Thyroid gland (tissue), 4 donors: Measurements from ENCODE around the gene KMT2E. TPM values are rescaled to one million over a fixed set of nuclear protein-coding genes. Genes with fewer than 3 reads are reported as not detected.
A peak's percentile ranks its signal among the peaks of the same experiment; 100 is the strongest.

Experiments
- DNase-seq, 2 donors: peaks; one replicate each; pipeline ENCODE4 v3.0.0-alpha.2; 2019
- H3K27ac ChIP-seq, 3 donors: fragments of 200-600 bp; sonication (generic); 1 replicate in 2 of 3; 2 replicates in 1 of 3; pipeline ENCODE4 v1.5.1; 2016 to 2019; ENCODE audit warnings: mild to moderate bottlenecking in 1 of 3, moderate library complexity in 1 of 3
- H3K27me3 ChIP-seq: fragments of 200-600 bp; sonication (generic); one replicate; pipeline ENCODE4 v1.5.1; 2019
- H3K36me3 ChIP-seq, 2 donors: fragments of 200-600 bp; sonication (generic); one replicate each; pipeline ENCODE4 v1.5.1; 2016 to 2019
- H3K4me1 ChIP-seq, 2 donors: fragments of 200-600 bp; sonication (generic); one replicate each; pipeline ENCODE4 v1.5.1; 2017 to 2019
- H3K4me3 ChIP-seq, 3 donors: fragments of 200-600 bp; sonication (generic); replicated peaks in 1 of 3; 1 replicate in 2 of 3; 2 replicates in 1 of 3; pipeline ENCODE4 v1.5.1; 2016; ENCODE audit warnings: mild to moderate bottlenecking in 1 of 3
- H3K9me3 ChIP-seq: fragments of 200-600 bp; sonication (generic); one replicate; pipeline ENCODE4 v1.5.1; 2017
- POLR2A ChIP-seq, 2 donors: fragments of 450-650 bp; IDR thresholded peaks; one replicate each; pipeline ENCODE4 v1.6.1; 2017; ENCODE audit warnings: antibody characterized with exemption in 2 of 2, mild to moderate bottlenecking in 2 of 2, moderate library complexity in 1 of 2
- WGBS, 2 donors: methylation state at CpG; one replicate each; pipeline ENCODE4 v1.1.5; 2017; 5-methylcytosine and 5-hydroxymethylcytosine counted together
- intact Hi-C: fragments of 100-400 bp; cut with DNase I; formaldehyde crosslinking; loops from one replicate; pipeline ENCODE4 v1.15.1; 2023
- total RNA-seq, 4 donors: library from RNA; depleted of rRNA; stranded (reverse); fragments of >200 nt; gene quantifications; one replicate each; pipeline ENCODE4 v1.2.3, GENCODE V29; 2016
- TF ChIP-seq, protein P1 (sequence below), 6 experiments: fragments of 200-600 bp in 3 of 6; fragments of 450-650 bp in 3 of 6; sonication (generic) in 3 of 6; IDR thresholded peaks; one replicate each; pipeline ENCODE4 v1.5.1; 2016 to 2019; ENCODE audit warnings: antibody characterized with exemption in 6 of 6, mild to moderate bottlenecking in 2 of 6, inconsistent platforms in 1 of 6, moderate library complexity in 1 of 6

KMT2E gene
- total RNA-seq, 4 donors from 2014 or later = 111 to 181 (median 160) TPM

DNA sequence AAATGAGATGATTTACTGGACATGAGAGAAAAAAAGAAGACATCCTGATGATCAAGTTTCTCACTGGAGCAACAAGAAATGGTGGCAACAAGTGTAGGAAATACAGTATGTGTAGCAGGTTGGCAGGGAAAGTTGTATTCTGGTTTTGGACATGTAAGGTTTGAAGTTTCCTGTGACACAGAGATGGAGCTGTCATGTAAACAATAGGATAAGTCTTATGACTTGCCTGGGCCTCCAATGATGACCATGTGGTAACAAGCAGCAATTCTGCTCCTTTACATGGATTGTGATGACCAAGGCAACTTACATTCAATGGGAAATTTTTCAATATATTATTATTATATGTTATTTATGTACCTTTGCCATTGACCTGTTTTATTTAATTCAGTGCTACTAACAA, 125.4 kb downstream of the KMT2E start:
- Histone ChIP-seq H3K9me3 (no peaks in the 10 kb centered on the region), H3K27me3 (no peaks in the 10 kb centered on the region), H3K27ac (no peak overlapping the region), H3K4me1 (no peaks in the 10 kb centered on the region), H3K4me3 (no peak overlapping the region), H3K36me3 (peaks cover 0 to 8% of the 10 kb centered on the region in 2 donors)
- DNase-seq = no peak
- TF ChIP-seq, protein P1, sequence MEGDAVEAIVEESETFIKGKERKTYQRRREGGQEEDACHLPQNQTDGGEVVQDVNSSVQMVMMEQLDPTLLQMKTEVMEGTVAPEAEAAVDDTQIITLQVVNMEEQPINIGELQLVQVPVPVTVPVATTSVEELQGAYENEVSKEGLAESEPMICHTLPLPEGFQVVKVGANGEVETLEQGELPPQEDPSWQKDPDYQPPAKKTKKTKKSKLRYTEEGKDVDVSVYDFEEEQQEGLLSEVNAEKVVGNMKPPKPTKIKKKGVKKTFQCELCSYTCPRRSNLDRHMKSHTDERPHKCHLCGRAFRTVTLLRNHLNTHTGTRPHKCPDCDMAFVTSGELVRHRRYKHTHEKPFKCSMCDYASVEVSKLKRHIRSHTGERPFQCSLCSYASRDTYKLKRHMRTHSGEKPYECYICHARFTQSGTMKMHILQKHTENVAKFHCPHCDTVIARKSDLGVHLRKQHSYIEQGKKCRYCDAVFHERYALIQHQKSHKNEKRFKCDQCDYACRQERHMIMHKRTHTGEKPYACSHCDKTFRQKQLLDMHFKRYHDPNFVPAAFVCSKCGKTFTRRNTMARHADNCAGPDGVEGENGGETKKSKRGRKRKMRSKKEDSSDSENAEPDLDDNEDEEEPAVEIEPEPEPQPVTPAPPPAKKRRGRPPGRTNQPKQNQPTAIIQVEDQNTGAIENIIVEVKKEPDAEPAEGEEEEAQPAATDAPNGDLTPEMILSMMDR (IDR thresholded peaks at IDR 0.05) = no peak
- TF ChIP-seq POLR2A (IDR thresholded peaks at IDR 0.05) = no peak
- intact Hi-C loops = no loop called here

DNA sequence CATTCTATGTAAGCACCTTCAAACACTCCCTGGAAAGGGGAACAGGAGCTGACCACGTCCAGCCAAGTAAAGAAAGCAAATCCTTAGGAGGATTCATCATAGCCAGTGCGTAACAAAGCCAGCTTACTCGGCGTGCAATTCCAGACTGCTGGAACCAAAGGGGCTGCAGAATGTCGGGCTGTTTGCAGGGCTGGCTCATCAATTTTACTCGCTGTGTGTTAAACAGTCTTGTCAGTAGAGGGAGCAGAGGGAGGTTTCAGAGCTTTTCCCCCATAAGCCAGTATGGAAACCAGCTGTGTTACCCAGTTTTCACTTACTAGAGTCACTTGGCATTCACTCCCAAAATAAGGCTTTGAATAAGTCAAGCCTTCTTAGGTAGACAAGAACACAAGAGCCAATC, 127.1 kb downstream of the KMT2E start:
- intact Hi-C loops = no loop called here
- H3K36me3 ChIP-seq = peaks cover 0 to 8% of the 10 kb centered on the region in 2 donors

DNA sequence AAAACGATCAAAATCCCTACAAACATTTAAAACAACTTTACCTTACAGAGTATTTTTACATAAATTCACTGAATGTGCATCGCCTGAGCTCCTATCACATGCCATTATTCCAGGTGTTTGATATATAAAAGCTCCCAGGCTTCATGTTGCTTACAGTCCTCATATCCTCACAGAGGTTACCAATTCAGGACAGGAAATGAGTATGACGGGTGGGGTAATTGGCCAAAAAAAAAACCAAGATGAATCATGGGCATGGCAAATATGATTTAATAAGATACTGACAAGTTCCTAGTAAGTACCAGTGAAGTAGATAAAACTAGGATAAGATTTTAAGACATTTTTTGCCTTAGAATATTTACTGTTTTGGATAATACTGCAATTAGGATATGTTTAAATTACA, 135.8 kb downstream of the KMT2E start:
- Histone ChIP-seq H3K36me3 (no peaks in the 10 kb centered on the region), H3K9me3 (no peaks in the 10 kb centered on the region), H3K4me1 (no peaks in the 10 kb centered on the region), H3K4me3 (no peak overlapping the region), H3K27ac (no peak overlapping the region), H3K27me3 (no peaks in the 10 kb centered on the region)
- WGBS, 2 donors = 79 to 80% methylated on average over 3 of the region's 3 CpGs
- TF ChIP-seq POLR2A (IDR thresholded peaks at IDR 0.05) = no peak
- TF ChIP-seq, protein P1 (IDR thresholded peaks at IDR 0.05) = no peak
- DNase-seq = no peak
- intact Hi-C loops = no loop called here

More for the DNA sequence above, 127.1 kb downstream of the KMT2E start:
- TF ChIP-seq POLR2A (IDR thresholded peaks at IDR 0.05) = no peak
- TF ChIP-seq, protein P1 (IDR thresholded peaks at IDR 0.05) = peak in 1 of 6 experiments; percentile 10
- no peak for DNase-seq
- Histone ChIP-seq H3K4me1 (no peaks in the 10 kb centered on the region), H3K27me3 (no peaks in the 10 kb centered on the region), H3K4me3 (no peak overlapping the region), H3K27ac (no peak overlapping the region), H3K9me3 (no peaks in the 10 kb centered on the region)
- WGBS, 2 donors = 81 to 85% methylated on average over 6 of the region's 6 CpGs

DNA sequence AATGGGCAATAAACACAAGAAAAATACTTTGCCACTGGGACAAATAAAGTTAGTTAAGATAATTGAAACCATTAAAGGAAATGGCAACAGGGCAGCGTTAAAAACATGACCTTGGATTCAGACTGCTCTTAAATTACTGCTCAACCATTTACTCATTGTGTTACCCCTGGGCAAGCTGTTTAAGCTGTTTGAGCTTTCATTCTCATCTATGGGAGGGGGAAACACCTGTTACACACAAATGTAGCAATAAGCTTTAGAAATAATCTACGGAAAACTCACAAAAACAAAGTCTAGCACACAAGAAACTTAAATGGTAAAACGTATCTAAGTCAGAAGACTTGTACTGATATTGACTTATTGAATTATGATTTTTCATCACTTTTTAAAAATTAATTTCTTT, 137.1 kb downstream of the KMT2E start:
- no peaks in the 10 kb centered on the region for H3K36me3 ChIP-seq
- no peaks in the 10 kb centered on the region for H3K27me3 ChIP-seq
- 66 to 71% methylated on average over 3 of the region's 3 CpGs for WGBS, 2 donors
- H3K4me1 ChIP-seq = no peaks in the 10 kb centered on the region
- no peak overlapping the region for H3K27ac ChIP-seq
- no peaks in the 10 kb centered on the region for H3K9me3 ChIP-seq
- H3K4me3 ChIP-seq = no peak overlapping the region
- TF ChIP-seq, protein P1 (IDR thresholded peaks at IDR 0.05) = no peak
- TF ChIP-seq POLR2A (IDR thresholded peaks at IDR 0.05) = no peak
- intact Hi-C loops = no loop called here
- DNase-seq = no peak

DNA sequence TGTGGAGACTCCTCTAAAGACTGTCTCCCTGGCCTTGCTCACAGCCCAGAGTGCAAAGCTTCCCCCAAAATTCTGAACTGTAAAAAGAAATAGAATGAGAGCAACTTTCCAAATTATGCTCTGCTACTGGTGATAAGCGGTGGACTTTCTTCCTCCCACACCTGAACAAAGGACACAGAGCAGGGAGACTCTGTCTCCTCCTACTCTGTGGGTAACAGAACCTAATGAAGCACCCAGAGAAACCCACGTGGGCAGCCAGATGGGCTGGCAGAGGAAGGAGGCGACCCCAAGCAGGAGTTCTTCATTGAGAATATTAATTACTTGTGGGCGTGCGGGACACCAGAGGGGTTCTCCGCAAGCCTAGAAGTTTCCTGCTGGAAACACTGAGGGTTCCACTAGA, 139.5 kb downstream of the KMT2E start:
- Histone ChIP-seq H3K9me3 (no peaks in the 10 kb centered on the region), H3K27ac (no peak overlapping the region), H3K4me1 (no peaks in the 10 kb centered on the region), H3K36me3 (no peaks in the 10 kb centered on the region), H3K4me3 (no peak overlapping the region), H3K27me3 (no peaks in the 10 kb centered on the region)
- no peak for DNase-seq
- TF ChIP-seq, protein P1 (IDR thresholded peaks at IDR 0.05) = no peak
- no peak for TF ChIP-seq POLR2A (IDR thresholded peaks at IDR 0.05)
- 89 to 95% methylated on average over 6 of the region's 6 CpGs for WGBS, 2 donors
- intact Hi-C loops = no loop called here
